SU-DHL-6 (cell line): ENCODE measurements around the gene PCED1A.

Experiments
- H2AFZ ChIP-seq: fragments of 200-600 bp; sonication (generic); 2 replicates; pipeline ENCODE4 v1.6.1; 2014; ENCODE audit warnings: low read depth, mild to moderate bottlenecking, moderate library complexity, mixed read lengths, antibody characterized with exemption, low read length; ENCODE audit not compliant: severe bottlenecking
- H3F3A ChIP-seq: fragments of 200-600 bp; shearing (Covaris generic); 2 replicates; pipeline ENCODE4 v1.6.0; 2016; ENCODE audit warnings: antibody characterized with exemption, mild to moderate bottlenecking; ENCODE audit not compliant: insufficient read depth
- H3K27ac ChIP-seq: fragments of 200-600 bp; sonication (generic); 2 replicates; pipeline ENCODE4 v1.5.1; 2016; ENCODE audit warnings: low read depth, mild to moderate bottlenecking, low read length, moderate library complexity, mixed read lengths
- H3K27me3 ChIP-seq: fragments of 200-600 bp; sonication (generic), shearing (Covaris generic); 2 replicates; pipeline ENCODE4 v1.6.0; 2014; ENCODE audit warnings: mild to moderate bottlenecking, low read length
- H3K36me3 ChIP-seq: fragments of 200-600 bp; sonication (generic); 2 replicates; pipeline ENCODE4 v1.6.1; 2014; ENCODE audit warnings: mild to moderate bottlenecking, low read length, mixed read lengths
- H3K4me2 ChIP-seq: fragments of 300-600, 200-600 bp; shearing (Covaris generic), sonication (generic); 2 replicates; pipeline ENCODE4 v1.6.0; 2014; ENCODE audit warnings: low read length, low read depth, mild to moderate bottlenecking; ENCODE audit not compliant: poor library complexity, severe bottlenecking
- H3K4me3 ChIP-seq: fragments of 200-600 bp; sonication (generic); 2 replicates; pipeline ENCODE4 v1.5.1; 2014; ENCODE audit warnings: antibody characterized with exemption, low read length, mild to moderate bottlenecking, mixed read lengths; ENCODE audit not compliant: insufficient read depth, poor library complexity, severe bottlenecking
- H3K79me2 ChIP-seq: fragments of 200-600 bp; sonication (generic); 2 replicates; pipeline ENCODE4 v1.6.1; 2014; ENCODE audit warnings: mild to moderate bottlenecking, low read length, moderate library complexity; ENCODE audit not compliant: insufficient read depth
- H3K9ac ChIP-seq: fragments of 200-600 bp; sonication (generic); 2 replicates; pipeline ENCODE4 v1.7.0; 2014; ENCODE audit warnings: mild to moderate bottlenecking, low read length
- H3K9me2 ChIP-seq: fragments of 200-600 bp; sonication (generic); replicated peaks from 2 replicates; pipeline ENCODE4 v1.6.1; 2014; ENCODE audit warnings: low read length; ENCODE audit not compliant: insufficient read depth
- H3K9me3 ChIP-seq: fragments of 200-600 bp; sonication (generic); 2 replicates; pipeline ENCODE4 v1.6.1; 2014; ENCODE audit warnings: low read length, mixed read lengths; ENCODE audit not compliant: insufficient read depth
- H4K20me1 ChIP-seq: fragments of 200-600 bp; sonication (generic); 2 replicates; pipeline ENCODE4 v1.6.1; 2014; ENCODE audit warnings: low read depth, mild to moderate bottlenecking, antibody characterized with exemption, low read length, moderate library complexity, mixed read lengths
- EZH2phosphoT487 ChIP-seq: fragments of 200-600 bp; sonication (generic), shearing (Covaris generic); conservative IDR thresholded peaks from 2 replicates; pipeline ENCODE4 v1.6.1; 2018; ENCODE audit warnings: mild to moderate bottlenecking, antibody characterized with exemption, low read length, moderate library complexity, mixed read lengths
- TF ChIP-seq, protein P1 (sequence below): fragments of 200-600 bp; sonication (generic); IDR thresholded peaks from one replicate; pipeline ENCODE4 v1.5.1; 2017; ENCODE audit warnings: antibody characterized with exemption, mild to moderate bottlenecking, low read length, moderate library complexity; ENCODE audit not compliant: insufficient read depth, poor library complexity, severe bottlenecking

The PCED1A gene

DNA sequence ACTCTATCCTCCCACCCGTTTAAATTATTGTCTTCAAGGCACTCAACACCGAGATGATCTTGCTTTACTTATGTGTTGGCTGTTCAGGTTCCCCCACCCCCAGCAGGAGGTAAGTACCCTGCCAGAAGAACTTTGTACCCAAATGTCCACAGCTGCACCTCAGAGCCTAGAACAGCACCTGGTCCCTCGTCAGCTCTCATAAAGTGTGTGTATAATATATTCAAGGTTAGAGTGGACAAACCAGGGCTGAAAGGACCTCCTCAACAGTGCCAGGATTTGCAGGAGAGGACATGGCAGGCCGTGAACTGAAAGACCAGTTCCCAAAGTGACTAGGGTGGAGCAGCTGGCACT is 34.1 kb downstream of the PCED1A start:
- no peaks in the 10 kb centered on the region for H3K9me2 ChIP-seq
- H3F3A ChIP-seq = no peaks in the 10 kb centered on the region
- no peak overlapping the region for H3K27ac ChIP-seq
- no peaks in the 10 kb centered on the region for H3K9me3 ChIP-seq
- TF ChIP-seq, protein P1, sequence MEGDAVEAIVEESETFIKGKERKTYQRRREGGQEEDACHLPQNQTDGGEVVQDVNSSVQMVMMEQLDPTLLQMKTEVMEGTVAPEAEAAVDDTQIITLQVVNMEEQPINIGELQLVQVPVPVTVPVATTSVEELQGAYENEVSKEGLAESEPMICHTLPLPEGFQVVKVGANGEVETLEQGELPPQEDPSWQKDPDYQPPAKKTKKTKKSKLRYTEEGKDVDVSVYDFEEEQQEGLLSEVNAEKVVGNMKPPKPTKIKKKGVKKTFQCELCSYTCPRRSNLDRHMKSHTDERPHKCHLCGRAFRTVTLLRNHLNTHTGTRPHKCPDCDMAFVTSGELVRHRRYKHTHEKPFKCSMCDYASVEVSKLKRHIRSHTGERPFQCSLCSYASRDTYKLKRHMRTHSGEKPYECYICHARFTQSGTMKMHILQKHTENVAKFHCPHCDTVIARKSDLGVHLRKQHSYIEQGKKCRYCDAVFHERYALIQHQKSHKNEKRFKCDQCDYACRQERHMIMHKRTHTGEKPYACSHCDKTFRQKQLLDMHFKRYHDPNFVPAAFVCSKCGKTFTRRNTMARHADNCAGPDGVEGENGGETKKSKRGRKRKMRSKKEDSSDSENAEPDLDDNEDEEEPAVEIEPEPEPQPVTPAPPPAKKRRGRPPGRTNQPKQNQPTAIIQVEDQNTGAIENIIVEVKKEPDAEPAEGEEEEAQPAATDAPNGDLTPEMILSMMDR = no peak
- TF ChIP-seq EZH2phosphoT487 = no peak
- no peak overlapping the region for H2AFZ ChIP-seq
- H3K4me2 ChIP-seq = no peak overlapping the region
- H3K79me2 ChIP-seq = no peaks in the 10 kb centered on the region
- no peak overlapping the region for H3K9ac ChIP-seq
- no peaks in the 10 kb centered on the region for H3K27me3 ChIP-seq
- H4K20me1 ChIP-seq = no peaks in the 10 kb centered on the region
- no peaks in the 10 kb centered on the region for H3K36me3 ChIP-seq
- H3K4me3 ChIP-seq = no peak overlapping the region

DNA sequence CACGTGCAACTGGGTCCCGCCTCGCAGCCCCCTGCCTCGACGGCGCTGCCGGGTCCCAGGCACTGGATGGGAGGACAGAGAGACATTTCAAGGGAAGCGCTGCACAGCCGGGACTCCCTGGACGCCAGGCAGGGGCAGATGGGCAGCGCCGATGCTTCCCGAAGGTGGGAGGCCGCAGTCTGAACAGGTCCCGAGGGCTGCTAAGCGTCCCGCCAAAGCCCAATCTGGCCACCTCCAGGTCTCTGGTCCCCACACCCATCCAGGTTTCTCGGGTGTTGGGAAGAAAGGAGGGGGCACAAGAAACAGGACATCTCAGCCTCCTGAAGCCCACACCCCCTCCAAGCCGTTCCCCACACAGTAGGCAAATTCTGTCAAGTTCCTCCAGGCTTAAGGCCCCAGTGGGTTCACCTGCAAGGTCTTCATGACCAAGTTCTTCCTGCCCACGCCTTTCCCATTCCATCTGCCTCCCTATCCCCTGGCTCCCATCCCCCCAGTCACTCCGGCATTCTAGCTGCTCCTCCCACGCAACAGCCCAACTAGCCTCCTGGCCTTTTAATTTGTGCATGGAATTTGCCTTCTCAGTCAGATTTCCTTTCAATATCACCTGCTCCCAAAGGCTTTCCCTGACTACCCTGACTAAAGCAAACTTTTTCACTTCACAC is 34.6 kb downstream of the PCED1A start:
- no peaks in the 10 kb centered on the region for H3K9me2 ChIP-seq
- no peaks in the 10 kb centered on the region for H4K20me1 ChIP-seq
- TF ChIP-seq, protein P1 = no peak
- TF ChIP-seq EZH2phosphoT487 = no peak
- H3K27ac ChIP-seq = no peak overlapping the region
- H3K9me3 ChIP-seq = no peaks in the 10 kb centered on the region
- no peak overlapping the region for H3K4me2 ChIP-seq
- no peaks in the 10 kb centered on the region for H3K36me3 ChIP-seq
- no peak overlapping the region for H2AFZ ChIP-seq
- H3K79me2 ChIP-seq = no peaks in the 10 kb centered on the region
- no peak overlapping the region for H3K4me3 ChIP-seq
- no peaks in the 10 kb centered on the region for H3F3A ChIP-seq
- no peaks in the 10 kb centered on the region for H3K27me3 ChIP-seq
- no peak overlapping the region for H3K9ac ChIP-seq

DNA sequence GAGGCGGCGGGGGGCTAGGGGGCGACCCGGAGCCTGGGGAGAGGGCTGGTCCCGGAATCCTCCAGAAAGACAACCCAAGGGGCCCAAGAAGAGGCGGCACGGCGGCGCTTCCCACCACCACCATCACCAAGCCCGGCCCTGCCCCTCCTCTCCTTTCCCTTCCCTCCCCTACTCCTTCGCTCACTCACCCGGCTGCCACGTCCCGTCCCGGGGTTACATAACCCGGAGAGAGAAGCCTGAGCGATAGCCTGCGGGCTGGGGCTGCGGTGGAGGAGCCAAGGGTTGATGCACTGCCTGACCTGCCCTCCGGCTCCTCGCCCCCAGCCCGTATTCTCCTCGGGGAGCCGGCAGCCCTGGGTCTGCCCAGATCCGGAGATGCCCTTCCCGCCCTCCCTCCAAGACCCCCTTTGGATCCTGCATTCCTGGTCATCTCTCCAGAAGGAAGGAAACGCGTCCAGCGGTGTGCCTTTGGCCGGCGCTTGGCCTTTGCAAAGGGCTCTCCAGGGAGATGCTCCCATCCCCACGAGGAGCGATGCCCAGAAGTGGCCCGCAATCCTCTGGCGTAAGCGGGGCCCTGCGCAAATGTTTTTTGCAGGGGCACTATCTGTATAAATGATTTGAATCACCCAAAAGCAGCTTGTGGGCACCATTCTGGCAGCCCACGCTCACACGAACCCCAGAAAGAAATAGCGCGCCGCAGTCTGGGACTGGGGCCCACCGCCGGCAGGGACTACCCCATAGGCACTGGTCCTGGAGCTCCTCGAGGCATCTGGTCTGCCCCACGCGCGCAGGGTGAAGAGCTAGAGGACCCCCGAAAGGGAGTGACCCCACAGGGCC is 35.4 kb downstream of the PCED1A start:
- H3K9ac ChIP-seq = no peak overlapping the region
- TF ChIP-seq, protein P1 = no peak
- no peak for TF ChIP-seq EZH2phosphoT487
- no peaks in the 10 kb centered on the region for H3K9me3 ChIP-seq
- H3K36me3 ChIP-seq = no peaks in the 10 kb centered on the region
- H3K79me2 ChIP-seq = no peaks in the 10 kb centered on the region
- H3K27me3 ChIP-seq = no peaks in the 10 kb centered on the region
- H3K27ac ChIP-seq = no peak overlapping the region
- H3K4me2 ChIP-seq = no peak overlapping the region
- H4K20me1 ChIP-seq = no peaks in the 10 kb centered on the region
- no peak overlapping the region for H3K4me3 ChIP-seq
- H3K9me2 ChIP-seq = no peaks in the 10 kb centered on the region
- H3F3A ChIP-seq = no peaks in the 10 kb centered on the region
- H2AFZ ChIP-seq = no peak overlapping the region
